WTC11 (cell line): ENCODE data around the gene METTL6.

Source experiments
- CTCF ChIP-seq: fragments of 200-600 bp; IDR thresholded peaks from 2 replicates; pipeline ENCODE4 v1.8.0; 2022; ENCODE audit warnings: antibody characterized with exemption
- IRF2 ChIP-seq: sonication (generic); formaldehyde crosslinking; IDR thresholded peaks from 2 replicates; pipeline ENCODE4 v1.8.0; 2022; ENCODE audit warnings: low read depth, missing genetic modification reagents, borderline replicate concordance
- PRRX2 ChIP-seq: fragments of 250-450 bp; sonication (Bioruptor Pico); IDR thresholded peaks from 2 replicates; pipeline ENCODE4 v1.8.0; 2021; ENCODE audit warnings: mild to moderate bottlenecking
- ZNF416 ChIP-seq: fragments of 250-450 bp; sonication (Bioruptor Pico); IDR thresholded peaks from 2 replicates; pipeline ENCODE4 v1.9.0; 2021; ENCODE audit warnings: mild to moderate bottlenecking, inconsistent platforms
- ZNF512 ChIP-seq: sonication (generic); formaldehyde crosslinking; IDR thresholded peaks from 2 replicates; pipeline ENCODE4 v1.8.1; 2022; ENCODE audit warnings: missing genetic modification reagents, borderline replicate concordance
- TF ChIP-seq, protein P1 (sequence below): sonication (generic); formaldehyde crosslinking; conservative IDR thresholded peaks from 2 replicates; pipeline ENCODE4 v1.8.1; 2022; ENCODE audit warnings: mild to moderate bottlenecking, missing genetic modification reagents
- TF ChIP-seq, protein P2 (sequence below): sonication (generic); formaldehyde crosslinking; IDR thresholded peaks from 2 replicates; pipeline ENCODE4 v1.8.1; 2023; ENCODE audit warnings: mild to moderate bottlenecking, moderate library complexity, missing genetic modification reagents
- TF ChIP-seq, protein P3 (sequence below): sonication (generic); formaldehyde crosslinking; IDR thresholded peaks from 2 replicates; pipeline ENCODE4 v1.8.1; 2022; ENCODE audit warnings: mild to moderate bottlenecking, missing genetic modification reagents, moderate library complexity, borderline replicate concordance

GRCh38 chr3:15427981-15428380, 637 bp upstream of the METTL6 start:
- TF ChIP-seq, protein P1, sequence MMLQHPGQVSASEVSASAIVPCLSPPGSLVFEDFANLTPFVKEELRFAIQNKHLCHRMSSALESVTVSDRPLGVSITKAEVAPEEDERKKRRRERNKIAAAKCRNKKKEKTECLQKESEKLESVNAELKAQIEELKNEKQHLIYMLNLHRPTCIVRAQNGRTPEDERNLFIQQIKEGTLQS, result no peak
- no peak for TF ChIP-seq CTCF
- TF ChIP-seq, protein P2, sequence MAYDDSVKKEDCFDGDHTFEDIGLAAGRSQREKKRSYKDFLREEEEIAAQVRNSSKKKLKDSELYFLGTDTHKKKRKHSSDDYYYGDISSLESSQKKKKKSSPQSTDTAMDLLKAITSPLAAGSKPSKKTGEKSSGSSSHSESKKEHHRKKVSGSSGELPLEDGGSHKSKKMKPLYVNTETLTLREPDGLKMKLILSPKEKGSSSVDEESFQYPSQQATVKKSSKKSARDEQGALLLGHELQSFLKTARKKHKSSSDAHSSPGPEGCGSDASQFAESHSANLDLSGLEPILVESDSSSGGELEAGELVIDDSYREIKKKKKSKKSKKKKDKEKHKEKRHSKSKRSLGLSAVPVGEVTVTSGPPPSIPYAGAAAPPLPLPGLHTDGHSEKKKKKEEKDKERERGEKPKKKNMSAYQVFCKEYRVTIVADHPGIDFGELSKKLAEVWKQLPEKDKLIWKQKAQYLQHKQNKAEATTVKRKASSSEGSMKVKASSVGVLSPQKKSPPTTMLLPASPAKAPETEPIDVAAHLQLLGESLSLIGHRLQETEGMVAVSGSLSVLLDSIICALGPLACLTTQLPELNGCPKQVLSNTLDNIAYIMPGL, result no peak
- TF ChIP-seq ZNF416 (CRISPR knock-in tag), result no peak
- TF ChIP-seq ZNF512 (CRISPR knock-in tag), result no peak
- TF ChIP-seq, protein P3, sequence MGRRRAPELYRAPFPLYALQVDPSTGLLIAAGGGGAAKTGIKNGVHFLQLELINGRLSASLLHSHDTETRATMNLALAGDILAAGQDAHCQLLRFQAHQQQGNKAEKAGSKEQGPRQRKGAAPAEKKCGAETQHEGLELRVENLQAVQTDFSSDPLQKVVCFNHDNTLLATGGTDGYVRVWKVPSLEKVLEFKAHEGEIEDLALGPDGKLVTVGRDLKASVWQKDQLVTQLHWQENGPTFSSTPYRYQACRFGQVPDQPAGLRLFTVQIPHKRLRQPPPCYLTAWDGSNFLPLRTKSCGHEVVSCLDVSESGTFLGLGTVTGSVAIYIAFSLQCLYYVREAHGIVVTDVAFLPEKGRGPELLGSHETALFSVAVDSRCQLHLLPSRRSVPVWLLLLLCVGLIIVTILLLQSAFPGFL (CRISPR knock-in tag), result no peak
- no peak for TF ChIP-seq PRRX2 (CRISPR knock-in tag)
- no peak for TF ChIP-seq IRF2 (CRISPR knock-in tag)
